RKO (cell line): ENCODE data around the gene ERFE.
"Not testable (repeated sequence)": the region's sequence is repeated elsewhere in the genome, so short reads cannot be mapped to it uniquely, and the experiment has no call there.

ENCODE experiments used
- DNase-seq: peaks from one replicate; pipeline ENCODE4 v3.0.0-alpha.2; 2016; ENCODE audit warnings: low spot score

ERFE gene, protein sequence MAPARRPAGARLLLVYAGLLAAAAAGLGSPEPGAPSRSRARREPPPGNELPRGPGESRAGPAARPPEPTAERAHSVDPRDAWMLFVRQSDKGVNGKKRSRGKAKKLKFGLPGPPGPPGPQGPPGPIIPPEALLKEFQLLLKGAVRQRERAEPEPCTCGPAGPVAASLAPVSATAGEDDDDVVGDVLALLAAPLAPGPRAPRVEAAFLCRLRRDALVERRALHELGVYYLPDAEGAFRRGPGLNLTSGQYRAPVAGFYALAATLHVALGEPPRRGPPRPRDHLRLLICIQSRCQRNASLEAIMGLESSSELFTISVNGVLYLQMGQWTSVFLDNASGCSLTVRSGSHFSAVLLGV

DNA sequence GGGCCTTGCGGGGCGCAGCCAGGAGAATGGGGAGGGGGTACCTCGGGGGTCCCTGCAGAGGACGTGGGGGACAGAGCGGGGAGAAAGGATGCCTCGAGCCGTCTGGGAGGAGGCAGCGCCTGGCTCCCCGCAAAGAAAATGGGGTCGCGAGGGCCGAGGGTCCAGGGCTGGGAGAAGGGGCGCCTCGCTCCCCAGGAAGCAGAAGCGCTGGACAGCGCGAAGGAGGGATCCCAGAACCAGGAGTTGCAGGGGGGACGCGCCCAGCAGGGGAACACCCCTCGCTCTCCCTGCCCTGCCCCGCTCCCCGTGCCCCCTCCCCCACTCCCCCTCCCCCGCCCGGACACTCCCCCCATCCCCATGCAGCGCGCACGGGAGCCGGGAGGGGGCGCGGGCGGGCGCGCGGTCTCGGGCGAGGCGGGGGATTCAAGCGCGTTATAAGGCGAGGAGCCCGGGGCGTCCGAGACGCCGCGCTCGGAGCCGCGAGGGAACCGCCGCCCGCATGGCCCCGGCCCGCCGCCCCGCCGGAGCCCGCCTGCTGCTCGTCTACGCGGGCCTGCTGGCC, at the start of gene ERFE:
ERFE (plus strand) TSS at position 462 of the 562 bp plus-strand sequence; CDS start at position 500, 38 bp downstream.
- peak; percentile 47 for DNase-seq

DNA sequence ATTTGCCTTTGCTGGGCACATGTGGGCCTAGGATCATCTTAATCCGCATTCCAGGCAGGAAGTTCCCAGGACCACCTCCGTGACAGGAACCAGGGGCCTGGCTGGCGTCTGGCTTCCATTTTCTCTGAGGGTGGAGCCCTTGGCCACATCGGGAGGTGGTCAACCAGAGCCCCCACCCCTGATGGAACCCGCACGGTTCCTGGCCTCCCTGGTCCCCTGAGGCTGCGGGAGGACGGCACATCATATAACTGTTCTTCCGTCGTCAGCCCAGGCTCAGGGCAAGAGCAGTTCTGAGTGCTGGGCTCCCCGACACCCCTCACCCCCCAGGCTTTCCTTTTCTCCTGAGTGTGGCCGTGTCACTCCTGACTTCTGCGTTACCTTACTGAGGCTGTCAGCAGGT, 45.2 kb upstream of the ERFE start:
- no peak for DNase-seq

DNA sequence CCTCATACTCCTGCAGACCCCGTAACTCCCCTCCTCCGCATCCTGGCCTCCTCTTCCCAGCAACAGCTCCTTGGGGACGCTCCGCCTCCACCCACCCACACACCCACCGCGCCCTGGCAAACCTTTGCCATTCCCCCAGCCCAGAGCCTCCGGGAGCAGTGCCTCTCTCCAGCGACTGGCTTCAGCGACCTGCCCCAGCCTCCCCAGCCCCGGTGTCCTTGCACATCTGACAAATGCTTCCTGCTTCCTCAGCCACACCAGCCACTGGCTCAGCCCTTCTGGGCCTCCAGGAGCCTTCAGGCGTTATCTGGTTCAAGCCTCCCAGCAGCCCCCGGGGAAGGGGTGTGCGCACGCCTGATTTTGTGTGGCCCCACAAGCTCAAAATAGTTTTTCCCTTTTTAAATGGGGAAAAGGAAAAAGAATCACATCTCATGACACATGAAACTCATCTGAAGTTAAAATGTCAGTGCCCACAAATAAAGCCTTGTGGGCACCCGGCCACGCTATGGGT, 44.4 kb upstream of the ERFE start:
- no peak for DNase-seq

DNA sequence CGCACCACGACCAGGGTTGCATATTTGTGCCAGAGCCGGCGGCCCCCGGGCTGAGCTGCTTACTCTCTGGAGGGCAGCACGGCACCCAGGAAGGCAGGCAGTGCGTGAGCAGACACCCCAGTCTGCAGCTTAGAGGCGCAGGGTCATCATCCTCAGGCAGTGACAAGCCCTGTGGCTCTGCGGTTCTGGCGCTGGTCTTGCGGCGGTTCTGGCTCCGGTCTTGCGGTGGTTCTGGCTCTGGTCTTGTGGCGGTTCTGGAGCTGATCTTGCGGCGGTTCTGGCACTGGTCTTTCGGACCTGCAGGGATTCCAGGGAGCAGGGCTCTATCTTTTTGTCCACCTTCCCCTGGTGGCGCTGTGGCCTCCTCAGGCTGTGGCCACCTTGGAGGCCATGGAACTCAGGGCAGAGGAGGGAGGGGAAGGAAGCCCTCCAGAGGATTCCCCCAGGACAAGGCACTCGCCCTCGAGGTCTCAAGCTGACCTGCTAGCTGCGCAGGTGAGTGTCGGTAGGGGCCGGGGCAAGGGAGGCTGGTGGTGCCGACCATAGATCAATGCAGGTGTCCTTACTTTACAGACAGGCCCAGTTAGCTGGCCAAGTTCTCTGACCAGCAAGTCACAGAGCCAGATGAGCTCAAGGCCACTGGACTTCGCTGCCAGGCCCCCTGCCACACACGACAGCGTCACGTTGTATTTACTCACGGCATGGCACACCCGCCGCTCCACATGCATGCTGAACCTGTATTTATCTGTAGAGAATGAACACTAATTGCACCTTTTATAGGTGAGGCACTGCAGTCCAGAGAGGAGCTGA, 43.7 kb upstream of the ERFE start:
- DNase-seq: no peak

DNA sequence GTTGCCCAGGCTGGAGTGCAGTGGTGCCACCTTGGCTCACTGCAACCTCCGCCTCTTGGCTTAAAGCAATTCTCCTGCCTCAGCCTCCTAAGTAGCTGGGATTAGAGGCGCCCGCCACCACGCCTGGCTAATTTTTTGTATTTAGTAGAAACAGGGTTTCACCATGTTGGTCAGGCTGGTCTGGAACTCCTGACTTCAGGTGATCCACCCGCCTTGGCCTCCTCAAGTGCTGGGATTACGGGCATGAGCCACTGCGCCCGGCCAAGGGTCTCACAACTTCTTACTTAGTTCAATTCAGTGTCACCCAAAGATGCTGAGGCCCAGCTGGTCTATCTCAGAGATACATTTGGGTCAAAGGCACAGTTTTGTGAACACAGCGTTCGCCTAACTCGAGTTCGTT, 43.1 kb upstream of the ERFE start:
- not testable (repeated sequence) for DNase-seq

DNA sequence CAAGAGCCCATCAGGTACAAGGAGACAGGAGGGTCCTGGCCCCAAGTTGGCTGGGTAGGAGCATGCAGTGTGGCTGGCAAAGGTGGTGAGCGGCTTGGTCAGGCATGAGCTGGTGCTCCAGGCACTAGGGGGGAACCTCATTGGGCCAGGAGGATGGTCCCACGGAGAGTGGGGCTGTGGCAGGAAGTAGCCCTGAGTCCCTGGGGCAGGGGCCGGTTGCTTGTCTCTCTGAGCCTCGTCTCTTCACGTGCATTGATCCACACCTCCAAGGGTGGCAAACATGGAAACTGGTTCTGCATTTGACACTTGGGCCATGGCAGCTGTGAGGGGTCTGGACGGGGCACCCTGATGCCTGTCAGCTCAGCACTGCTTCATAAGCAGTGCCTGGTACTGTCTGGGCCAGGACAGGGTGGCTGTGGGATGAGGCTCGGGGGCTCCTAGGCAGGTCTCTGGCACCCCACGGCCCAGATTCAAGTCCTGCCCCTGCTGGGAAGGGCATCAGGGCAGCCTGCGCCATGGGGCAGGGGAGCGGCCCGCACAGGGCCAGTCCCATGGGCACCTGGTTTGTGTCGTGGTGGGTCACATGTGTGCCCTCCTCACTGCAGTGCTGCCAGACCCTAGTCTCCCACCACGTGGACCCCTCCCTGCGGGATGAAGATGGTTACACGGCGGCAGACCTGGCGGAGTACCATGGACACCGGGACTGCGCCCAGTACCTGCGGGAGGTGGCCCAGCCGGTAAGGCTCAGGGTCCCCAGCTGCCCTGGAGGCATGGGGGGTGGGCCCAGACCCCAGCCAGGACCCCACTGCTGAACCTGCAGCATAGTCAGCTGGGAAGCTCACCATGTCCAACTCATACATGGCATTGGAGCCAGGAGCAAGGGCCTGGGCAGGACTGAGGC, 42.2 kb upstream of the ERFE start:
- no peak for DNase-seq

DNA sequence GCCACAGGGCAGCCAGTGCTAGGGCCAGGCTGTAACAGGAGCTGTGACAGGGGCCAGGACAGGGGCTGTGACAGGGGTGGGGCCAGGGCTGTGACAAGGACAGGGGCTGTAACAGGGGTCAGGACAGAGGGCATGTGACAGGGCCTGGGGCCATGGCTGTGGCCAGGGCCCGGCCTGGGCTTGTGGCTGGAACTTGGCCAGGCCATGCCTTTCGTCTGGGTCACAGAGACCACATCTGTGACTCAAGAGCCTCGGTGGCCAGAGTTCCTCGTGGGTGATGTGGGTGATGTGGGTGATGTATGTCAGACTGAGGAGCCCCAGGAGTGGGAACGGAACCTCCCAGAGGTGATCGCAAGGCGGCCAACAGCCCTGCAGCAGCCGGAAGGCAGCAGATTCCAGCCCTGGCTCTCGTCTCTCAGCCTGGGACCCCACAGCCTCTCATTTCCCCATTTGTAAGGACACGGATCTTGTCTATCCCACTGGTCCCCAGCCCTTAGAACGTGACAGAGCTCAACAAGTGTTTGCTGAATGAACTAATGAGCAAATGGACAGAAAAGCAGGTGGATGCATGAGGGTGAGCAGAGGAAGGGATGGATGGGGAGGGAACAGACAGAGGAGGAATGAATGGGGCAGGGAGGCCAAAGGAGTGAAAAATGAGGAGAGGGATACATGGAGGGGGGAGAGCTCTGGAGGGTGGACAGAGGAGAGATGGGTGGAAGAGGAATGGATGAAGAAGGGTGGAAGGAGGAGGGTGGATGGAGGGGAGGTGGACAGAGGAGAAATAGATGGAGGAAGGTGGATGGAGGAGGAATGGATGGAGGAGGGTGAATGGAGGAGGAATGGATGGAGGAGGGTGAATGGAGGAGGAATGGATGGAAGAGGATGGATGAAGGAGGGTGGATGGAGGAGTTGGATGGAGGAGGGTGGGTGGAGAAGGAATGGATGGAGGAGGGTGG, 41.3 kb upstream of the ERFE start:
- no peak for DNase-seq

DNA sequence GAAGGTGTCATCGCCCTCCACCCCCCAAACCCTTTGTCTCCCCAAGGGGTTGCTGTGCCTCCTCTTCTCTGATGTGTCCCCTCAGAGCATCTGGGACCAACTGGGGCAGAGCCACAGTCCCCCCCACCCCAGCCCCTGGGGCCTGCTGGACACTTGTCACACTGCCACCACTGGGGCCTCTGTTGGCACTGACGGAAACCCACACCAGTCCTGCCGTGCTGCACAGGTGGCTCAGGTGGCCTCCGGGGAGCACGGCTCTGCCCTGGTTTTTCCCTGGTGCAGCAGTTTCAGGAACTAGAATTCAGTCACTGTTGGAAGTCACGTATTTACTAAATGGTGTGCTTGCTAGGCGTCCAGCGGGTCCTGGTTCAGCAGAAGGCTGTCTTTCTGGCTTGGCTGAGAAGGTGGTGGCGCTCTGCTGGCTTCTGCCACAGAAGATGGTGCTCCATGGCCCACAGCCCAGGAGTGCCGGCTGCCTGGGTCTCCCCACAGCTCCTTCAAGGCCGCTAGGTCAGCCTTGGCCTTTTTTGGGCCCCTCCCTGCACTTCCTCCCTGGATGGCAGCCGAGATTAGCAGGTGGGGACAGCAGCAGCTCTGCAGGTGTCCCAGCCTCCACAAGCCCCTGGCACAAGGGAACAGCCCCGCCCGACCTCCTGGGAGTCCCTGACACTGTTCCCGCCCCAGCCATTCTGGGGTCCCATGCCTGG, 38.9 kb upstream of the ERFE start:
- DNase-seq: no peak

DNA sequence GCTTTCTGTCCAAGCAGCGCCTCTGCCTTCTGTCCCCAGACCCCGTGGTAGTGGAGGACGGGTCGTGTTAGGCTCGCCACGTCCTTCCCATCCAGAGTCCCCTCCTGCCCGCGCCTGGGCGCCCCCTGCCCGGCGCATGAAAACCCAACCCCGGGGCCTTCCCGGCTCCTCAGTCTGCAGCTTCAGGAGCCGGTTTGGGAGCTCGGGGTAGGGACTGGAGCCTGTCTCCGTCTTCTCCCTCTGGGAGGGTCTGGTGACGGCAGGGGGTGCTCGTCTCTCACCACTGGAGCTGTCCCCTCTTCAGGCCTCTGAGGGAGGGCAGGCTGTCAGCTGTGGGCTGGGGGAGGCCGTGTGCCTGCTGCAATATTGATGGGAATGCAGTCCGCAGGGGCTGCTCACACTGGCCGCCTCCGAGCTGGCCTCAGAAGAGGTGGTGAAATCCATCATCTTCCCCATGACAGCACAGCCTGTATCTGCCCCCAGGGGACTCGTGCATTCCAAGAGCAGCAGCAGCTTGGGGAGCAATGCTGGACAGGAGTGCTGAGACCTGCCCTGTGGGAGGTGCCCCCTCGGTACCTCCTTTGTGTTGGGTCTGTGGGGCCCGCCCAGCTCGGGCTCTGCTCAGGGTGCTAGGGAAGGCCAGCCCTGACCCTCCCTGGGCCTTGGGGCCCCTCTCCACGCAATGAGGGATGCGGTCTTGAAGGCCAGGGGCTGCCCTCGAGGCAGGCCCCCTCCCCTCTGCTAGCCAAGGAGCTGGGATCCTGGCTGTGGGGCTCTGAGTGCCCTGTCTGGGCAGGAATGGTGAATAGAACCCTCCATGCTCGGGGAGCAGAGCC, 38.1 kb upstream of the ERFE start:
- DNase-seq: no peak

DNA sequence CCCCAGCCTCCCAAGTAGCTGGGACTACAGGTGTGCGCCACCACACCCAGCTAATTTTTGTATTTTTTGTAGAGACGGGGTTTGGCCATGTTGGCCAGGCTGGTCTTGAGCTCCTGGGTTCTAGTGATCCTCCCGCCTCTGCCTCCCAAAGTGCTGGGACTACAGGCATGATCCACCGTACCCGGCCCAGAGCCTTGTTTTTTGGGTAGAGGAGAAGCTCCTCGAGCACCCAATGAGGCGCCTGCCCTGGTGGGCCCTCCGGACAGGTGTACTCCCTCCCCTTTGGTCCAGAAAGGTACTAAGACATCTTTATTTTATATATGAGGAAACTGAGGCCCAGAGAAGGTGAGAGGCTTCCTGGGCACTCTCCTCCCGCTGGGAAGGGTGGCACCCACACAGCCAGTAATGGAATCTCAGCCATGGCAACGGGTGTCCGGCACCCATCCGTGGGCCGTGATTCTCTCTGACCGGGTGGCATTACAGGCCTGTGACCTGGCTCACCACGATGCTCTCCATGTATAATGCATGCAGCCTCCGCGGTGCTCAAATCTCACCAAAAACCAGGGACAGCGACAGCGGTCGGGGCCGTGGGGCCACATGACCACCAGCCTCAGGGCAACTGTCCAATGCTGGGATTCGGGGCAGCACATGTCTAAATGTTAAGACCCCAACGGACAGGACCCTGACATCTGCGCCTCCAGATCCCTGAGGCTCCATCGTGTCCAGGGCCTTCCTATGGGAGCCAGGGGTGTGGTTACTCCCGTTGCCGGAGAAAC, 37.1 kb upstream of the ERFE start:
- DNase-seq: no peak

DNA sequence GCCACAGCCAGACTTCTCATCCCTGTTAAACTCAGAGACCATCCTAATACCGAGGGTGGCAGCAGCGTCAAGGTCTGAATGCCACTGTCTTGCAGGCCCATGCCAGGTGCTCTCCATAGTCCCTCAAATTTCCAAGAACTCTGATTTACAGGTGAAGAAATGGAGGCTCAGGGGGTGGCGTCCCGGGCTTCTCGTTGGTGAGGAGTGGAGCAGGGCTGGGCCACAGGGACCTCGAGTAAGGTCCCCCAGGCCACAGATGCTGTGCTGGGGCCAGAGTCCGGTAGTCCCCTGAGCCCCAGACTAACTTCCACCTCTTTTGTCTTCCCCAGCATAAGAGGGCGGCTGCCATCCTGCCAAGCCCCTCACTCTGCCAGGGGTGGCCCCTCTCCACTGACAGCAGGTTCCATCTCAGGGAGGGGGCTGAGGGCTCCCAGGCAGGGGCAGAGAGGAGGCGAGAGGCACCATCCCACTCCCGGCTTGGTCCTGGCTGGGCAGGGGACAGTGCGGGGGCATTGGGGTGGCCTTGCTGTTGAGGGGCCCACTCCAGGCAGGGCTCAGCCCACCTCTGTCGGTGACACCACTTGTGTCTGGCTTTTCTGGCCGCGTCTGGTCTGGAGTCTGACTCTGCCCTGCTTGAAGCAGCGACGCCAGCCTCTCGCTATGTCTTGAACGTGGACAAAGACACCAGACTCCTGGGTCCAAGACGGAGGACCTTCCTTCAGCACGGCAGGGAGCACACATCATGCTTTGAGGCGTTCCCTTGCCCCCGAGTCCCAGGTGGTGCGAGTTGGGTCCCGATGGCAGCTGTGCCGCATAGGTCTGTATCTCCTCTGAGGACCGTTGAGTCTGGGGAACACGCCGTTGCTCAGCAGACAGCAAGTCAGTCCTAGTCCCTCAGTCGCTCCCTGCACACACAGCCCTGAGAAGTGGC, 36.2 kb upstream of the ERFE start:
- no peak for DNase-seq

DNA sequence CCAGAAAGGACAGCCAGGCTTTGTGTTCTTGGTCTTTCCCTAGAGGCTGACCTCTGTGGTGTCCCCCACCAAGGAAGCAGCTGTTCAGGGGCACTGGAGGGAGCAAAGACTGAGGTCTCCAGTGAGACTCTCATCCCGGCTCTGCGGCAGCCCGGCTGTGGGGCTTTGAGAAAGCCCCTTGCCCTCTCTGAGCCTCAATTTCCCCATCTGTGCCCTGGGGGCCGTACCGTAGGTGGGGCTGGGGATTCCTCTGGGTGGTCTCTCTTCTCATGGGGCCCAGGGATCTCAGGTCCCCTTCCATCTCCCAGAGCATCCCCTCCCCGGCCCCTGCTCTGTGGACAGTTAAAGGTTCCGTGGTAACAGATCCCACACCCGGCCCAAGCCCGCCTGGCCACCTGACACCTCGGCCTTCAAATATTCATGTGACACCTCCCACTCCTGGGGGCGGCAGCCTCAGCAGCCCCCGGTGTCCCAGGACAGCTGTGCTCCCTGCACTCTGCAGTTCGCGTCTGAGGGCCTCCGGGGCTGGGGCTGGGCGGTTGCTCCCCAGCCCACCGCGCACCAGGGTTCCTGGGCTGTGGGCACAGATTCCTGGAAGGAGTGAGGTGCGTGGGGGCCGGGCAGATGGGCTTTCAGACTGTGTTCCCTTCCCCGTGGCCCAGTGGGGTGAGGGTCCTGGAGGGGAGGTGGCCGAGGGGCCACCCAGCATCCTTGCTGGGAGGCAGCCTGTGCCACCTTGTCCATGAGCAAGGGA, 35.4 kb upstream of the ERFE start:
- DNase-seq: no peak

DNA sequence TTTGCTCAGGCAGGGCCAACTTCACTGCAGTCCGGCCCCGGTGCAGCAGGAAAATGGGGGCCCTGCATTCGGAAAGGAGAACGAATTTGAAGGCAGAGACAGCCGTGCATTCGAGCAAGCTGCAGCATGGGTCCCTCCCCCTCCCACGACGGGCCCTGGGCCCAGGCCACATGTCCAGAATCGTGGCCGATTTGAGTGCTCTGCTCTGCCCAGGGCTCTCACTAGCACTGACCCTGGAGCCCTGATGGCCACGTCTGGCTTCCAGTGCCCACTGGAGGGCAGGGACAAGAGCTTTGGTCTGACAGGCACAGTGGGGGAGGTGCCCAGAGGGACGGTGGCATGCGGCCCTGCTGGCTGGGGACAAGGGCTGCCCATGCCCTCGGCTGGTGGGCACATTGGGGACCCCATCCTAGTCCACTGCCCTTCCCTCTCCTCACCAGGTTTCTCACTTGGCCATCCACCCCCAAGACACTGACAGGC, 34.7 kb upstream of the ERFE start:
- DNase-seq: no peak

DNA sequence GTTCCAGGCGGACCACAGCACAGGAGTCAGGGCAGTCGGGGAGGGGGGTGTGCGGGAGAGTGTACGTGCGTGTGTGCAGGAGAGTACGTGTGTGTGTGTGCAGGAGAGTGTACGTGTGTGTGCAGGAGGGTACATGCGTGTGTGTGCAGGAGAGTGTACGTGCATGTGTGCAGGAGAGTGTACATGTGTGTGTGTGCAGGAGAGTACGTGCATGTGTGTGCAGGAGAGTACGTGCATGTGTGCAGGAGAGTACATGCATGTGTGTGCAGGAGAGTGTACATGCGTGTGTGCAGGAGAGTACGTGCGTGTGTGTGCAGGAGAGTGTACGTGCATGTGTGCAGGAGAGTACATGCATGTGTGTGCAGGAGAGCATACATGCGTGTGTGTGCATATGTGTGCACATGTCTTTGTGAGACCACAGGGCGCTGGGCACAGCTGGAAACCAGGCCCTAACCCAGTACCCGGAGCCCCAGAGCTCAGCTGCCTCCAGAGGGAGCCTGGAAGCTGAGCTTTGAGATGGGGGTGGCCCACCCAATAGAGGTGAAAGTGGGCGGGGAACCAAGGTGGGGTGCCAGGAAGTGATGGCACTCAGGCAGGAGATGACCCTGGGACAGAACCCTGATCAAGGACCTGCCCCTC, 34.2 kb upstream of the ERFE start:
- DNase-seq: no peak

DNA sequence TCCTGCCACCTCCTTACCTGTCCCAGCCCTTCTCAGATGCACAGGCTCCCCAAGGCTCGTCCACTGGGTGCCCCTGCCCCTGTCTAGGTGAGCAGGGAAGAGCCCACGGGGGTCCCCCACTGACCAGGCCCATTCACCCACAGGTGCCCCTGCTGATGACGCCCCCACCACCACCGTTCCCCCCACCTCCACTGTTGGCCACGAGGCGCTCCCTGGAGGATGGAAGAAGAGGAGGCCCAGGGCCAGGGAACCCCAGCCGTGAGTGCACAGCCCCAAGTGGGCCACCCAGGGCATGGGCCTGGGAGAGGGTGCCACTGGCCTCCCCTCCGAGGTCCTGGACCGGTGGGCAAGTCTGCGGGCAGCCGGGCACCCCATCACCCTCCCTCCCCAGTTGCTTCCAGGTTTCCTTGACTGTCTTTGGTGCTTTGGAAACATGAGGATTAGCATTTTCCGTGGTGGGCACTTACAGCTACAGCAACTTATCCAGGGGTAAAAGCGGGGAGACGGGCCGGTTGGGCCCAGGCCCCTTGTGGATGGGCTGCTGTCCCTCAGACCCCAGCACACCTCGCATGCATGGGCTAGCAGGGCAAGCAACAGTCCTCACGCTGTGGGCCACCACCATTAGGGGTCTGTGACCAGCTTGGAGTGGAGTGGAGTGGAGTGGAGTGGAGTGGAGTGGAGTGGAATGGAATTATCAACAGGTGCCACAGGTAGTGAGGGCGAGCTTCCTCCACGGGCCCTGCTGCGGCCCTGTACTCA, 33.5 kb upstream of the ERFE start:
- no peak for DNase-seq
